Measurements from ENCODE around the gene CCDC9B.

- TF ChIP-seq CTCF (IDR thresholded peaks at IDR 0.05): no peak
- TF ChIP-seq POLR2A (IDR thresholded peaks at IDR 0.05): no peak
Observed at GRCh38 chr15:40335938-40336743, 4.6 kb downstream of the CCDC9B start.

All from uterus (tissue), 2 donors.